ENCODE results near the gene GDF7.

The GDF7 gene

DNA sequence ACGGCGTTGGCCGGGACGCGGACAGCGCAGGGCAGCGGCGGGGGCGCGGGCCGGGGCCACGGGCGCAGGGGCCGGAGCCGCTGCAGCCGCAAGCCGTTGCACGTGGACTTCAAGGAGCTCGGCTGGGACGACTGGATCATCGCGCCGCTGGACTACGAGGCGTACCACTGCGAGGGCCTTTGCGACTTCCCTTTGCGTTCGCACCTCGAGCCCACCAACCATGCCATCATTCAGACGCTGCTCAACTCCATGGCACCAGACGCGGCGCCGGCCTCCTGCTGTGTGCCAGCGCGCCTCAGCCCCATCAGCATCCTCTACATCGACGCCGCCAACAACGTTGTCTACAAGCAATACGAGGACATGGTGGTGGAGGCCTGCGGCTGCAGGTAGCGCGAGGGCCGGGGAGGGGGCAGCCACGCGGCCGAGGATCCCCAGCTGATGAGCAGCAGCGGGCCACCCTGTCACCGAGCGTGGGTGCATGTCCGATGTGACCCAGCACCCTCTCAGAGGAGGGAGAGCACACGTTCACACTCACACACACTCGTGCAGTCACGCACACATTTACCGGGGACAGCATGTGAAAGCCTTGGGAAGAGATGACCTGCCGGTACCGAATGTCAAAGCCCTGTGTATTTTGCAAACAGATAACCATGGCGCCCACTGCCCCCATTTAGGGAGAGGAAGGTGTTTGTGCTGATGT lies 4.2 kb downstream of the GDF7 start:
- H3K14ac ChIP-seq (ENCODE audit: low read length in 2 of 2) = no peak overlapping the region
- peaks cover 10% of the 10 kb centered on the region for H3K79me1 ChIP-seq (replicated peaks; ENCODE audit: low read length, poor library complexity, severe bottlenecking)
- H3K36me3 ChIP-seq (ENCODE audit: control insufficient read depth in 1 of 2, insufficient read depth in 2 of 2, low read depth in 1 of 2, low read length in 2 of 2) = peaks cover 0 to 46% of the 10 kb centered on the region in 2 experiments
- H2AK5ac ChIP-seq (ENCODE audit: low read length, severe bottlenecking) = no peak overlapping the region
- no peak overlapping the region for H3K4me2 ChIP-seq (ENCODE audit: low read length, poor library complexity, severe bottlenecking)
- H2BK120ac ChIP-seq (ENCODE audit: low read depth, low read length) = no peak overlapping the region
- H3K4ac ChIP-seq (ENCODE audit: low read depth in 1 of 2, low read length in 2 of 2) = no peak overlapping the region
- peak overlapping the region; percentile 2 for H4K91ac ChIP-seq (ENCODE audit: low read length)
- no peak overlapping the region for H3K4me3 ChIP-seq (ENCODE audit: insufficient read depth in 1 of 2, low read depth in 1 of 2, low read length in 2 of 2)
- peaks cover 0 to 73% of the 10 kb centered on the region in 2 experiments for H3K27me3 ChIP-seq (ENCODE audit: control insufficient read depth in 1 of 2, insufficient read depth in 1 of 2, low read length in 2 of 2)
- H4K8ac ChIP-seq (ENCODE audit: low read length) = no peak overlapping the region
- H3K4me1 ChIP-seq (ENCODE audit: control insufficient read depth, insufficient read depth, low read depth, low read length) = peaks cover 44% of the 10 kb centered on the region
- no peak overlapping the region for H2BK5ac ChIP-seq (ENCODE audit: low read depth, low read length, poor library complexity, severe bottlenecking)
- no peaks in the 10 kb centered on the region for H3K9me3 ChIP-seq (ENCODE audit: control insufficient read depth, low read length)
- H3K18ac ChIP-seq (ENCODE audit: low read depth in 1 of 2, low read length in 2 of 2) = no peak overlapping the region
- H2BK12ac ChIP-seq (ENCODE audit: low read length in 2 of 2) = no peak overlapping the region
- DNase-seq = no peak
- H3K9ac ChIP-seq (ENCODE audit: low read length) = no peak overlapping the region
- H3K27ac ChIP-seq (ENCODE audit: low read length, poor library complexity, severe bottlenecking) = no peak overlapping the region
- H2AFZ ChIP-seq (ENCODE audit: low read depth, low read length) = no peak overlapping the region
- H3K23ac ChIP-seq (ENCODE audit: low read length in 2 of 2) = no peak overlapping the region
- H2BK15ac ChIP-seq (ENCODE audit: low read depth, poor library complexity, severe bottlenecking) = no peak overlapping the region
- WGBS = 57% methylated on average over 57 of the region's 60 CpGs

DNA sequence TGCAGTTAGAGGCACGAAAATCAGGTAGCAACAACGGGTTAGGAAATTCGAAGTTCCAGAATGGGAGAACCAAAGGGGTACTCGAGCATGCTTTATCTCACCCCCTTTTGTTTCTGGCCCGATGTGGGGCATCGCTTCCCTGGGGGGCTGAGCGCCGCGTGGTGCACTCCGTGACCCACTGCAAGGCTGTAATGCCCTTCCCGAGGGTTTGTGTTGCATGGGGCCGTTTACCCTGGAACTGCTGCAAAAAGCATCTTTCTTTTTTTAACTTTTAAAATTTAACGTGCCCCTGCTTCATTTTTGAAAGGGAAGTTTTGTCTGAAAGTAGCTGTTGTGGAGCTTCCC lies 4.8 kb downstream of the GDF7 start:
- Histone ChIP-seq H3K9me3 (ENCODE audit: control insufficient read depth, low read length) (no peaks in the 10 kb centered on the region), H2BK12ac (ENCODE audit: low read length in 2 of 2) (no peak overlapping the region), H3K27ac (ENCODE audit: low read length, poor library complexity, severe bottlenecking) (no peak overlapping the region), H2AK5ac (ENCODE audit: low read length, severe bottlenecking) (no peak overlapping the region), H2BK5ac (ENCODE audit: low read depth, low read length, poor library complexity, severe bottlenecking) (no peak overlapping the region), H3K4me1 (ENCODE audit: control insufficient read depth, insufficient read depth, low read depth, low read length) (peaks cover 47% of the 10 kb centered on the region), H4K8ac (ENCODE audit: low read length) (no peak overlapping the region), H2BK15ac (ENCODE audit: low read depth, poor library complexity, severe bottlenecking) (no peak overlapping the region), H3K27me3 (ENCODE audit: control insufficient read depth in 1 of 2, insufficient read depth in 1 of 2, low read length in 2 of 2) (peaks cover 0 to 70% of the 10 kb centered on the region in 2 experiments), H3K4me3 (ENCODE audit: insufficient read depth in 1 of 2, low read depth in 1 of 2, low read length in 2 of 2) (no peak overlapping the region), H3K79me1 (replicated peaks; ENCODE audit: low read length, poor library complexity, severe bottlenecking) (peaks cover 11% of the 10 kb centered on the region), H3K9ac (ENCODE audit: low read length) (no peak overlapping the region), H3K14ac (ENCODE audit: low read length in 2 of 2) (no peak overlapping the region), H2AFZ (ENCODE audit: low read depth, low read length) (no peak overlapping the region), H3K36me3 (ENCODE audit: control insufficient read depth in 1 of 2, insufficient read depth in 2 of 2, low read depth in 1 of 2, low read length in 2 of 2) (peaks cover 0 to 49% of the 10 kb centered on the region in 2 experiments), H4K91ac (ENCODE audit: low read length) (no peak overlapping the region), H2BK120ac (ENCODE audit: low read depth, low read length) (no peak overlapping the region), H3K4ac (ENCODE audit: low read depth in 1 of 2, low read length in 2 of 2) (no peak overlapping the region), H3K4me2 (ENCODE audit: low read length, poor library complexity, severe bottlenecking) (no peak overlapping the region), H3K18ac (ENCODE audit: low read depth in 1 of 2, low read length in 2 of 2) (no peak overlapping the region), H3K23ac (ENCODE audit: low read length in 2 of 2) (no peak overlapping the region)
- 62% methylated on average over 10 of the region's 13 CpGs for WGBS
- DNase-seq = no peak

DNA sequence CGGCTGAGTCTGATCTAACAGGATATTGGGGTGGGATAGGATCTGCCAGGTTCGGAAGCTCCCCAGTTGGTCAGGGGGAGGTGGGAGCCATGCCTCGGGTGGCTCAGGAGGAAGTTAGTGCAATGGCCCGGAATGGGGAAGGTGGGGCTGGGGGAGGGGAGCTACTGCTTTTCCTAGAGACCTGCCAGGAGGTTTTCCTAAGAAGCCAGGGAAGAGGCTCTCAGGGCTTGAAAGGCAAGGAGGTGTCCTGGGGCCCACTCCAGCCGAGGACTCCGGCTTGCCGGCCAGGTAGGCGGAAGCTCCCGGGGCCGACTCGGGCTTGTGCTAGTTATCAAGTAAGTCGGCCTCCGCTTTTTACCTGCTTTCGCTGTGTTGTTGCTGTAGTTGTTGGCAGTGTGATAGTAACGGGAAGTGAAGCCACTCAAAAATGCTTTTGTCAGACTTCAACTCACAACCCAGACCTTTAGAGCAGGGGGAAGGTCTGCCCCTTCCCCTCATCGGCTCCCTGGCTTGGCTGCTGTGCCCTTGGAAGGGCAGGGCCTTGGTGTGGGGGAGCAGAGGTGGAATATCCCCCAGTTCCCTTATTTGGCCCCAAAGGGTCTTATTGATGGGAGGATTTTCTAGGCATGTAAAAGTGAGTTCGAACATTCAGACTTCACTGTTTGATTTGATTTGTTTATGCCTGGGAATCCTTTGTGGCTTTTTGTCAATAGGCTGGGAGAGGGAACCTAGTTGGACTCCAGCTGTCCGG lies 5.4 kb downstream of the GDF7 start:
- Histone ChIP-seq H3K4me2 (ENCODE audit: low read length, poor library complexity, severe bottlenecking) (no peak overlapping the region), H2AK5ac (ENCODE audit: low read length, severe bottlenecking) (no peak overlapping the region), H3K27ac (ENCODE audit: low read length, poor library complexity, severe bottlenecking) (no peak overlapping the region), H4K91ac (ENCODE audit: low read length) (no peak overlapping the region), H4K8ac (ENCODE audit: low read length) (no peak overlapping the region), H3K79me1 (replicated peaks; ENCODE audit: low read length, poor library complexity, severe bottlenecking) (peaks cover 13% of the 10 kb centered on the region), H3K9me3 (ENCODE audit: control insufficient read depth, low read length) (no peaks in the 10 kb centered on the region), H3K18ac (ENCODE audit: low read depth in 1 of 2, low read length in 2 of 2) (no peak overlapping the region), H3K9ac (ENCODE audit: low read length) (no peak overlapping the region), H2BK12ac (ENCODE audit: low read length in 2 of 2) (no peak overlapping the region), H2BK5ac (ENCODE audit: low read depth, low read length, poor library complexity, severe bottlenecking) (no peak overlapping the region), H3K4me1 (ENCODE audit: control insufficient read depth, insufficient read depth, low read depth, low read length) (peaks cover 48% of the 10 kb centered on the region), H3K4ac (ENCODE audit: low read depth in 1 of 2, low read length in 2 of 2) (no peak overlapping the region), H2AFZ (ENCODE audit: low read depth, low read length) (no peak overlapping the region), H3K14ac (ENCODE audit: low read length in 2 of 2) (no peak overlapping the region), H2BK120ac (ENCODE audit: low read depth, low read length) (no peak overlapping the region), H3K36me3 (ENCODE audit: control insufficient read depth in 1 of 2, insufficient read depth in 2 of 2, low read depth in 1 of 2, low read length in 2 of 2) (peaks cover 3 to 54% of the 10 kb centered on the region in 2 experiments), H3K4me3 (ENCODE audit: insufficient read depth in 1 of 2, low read depth in 1 of 2, low read length in 2 of 2) (no peak overlapping the region), H3K27me3 (ENCODE audit: control insufficient read depth in 1 of 2, insufficient read depth in 1 of 2, low read length in 2 of 2) (peaks cover 0 to 69% of the 10 kb centered on the region in 2 experiments), H2BK15ac (ENCODE audit: low read depth, poor library complexity, severe bottlenecking) (no peak overlapping the region), H3K23ac (ENCODE audit: low read length in 2 of 2) (no peak overlapping the region)
- WGBS = 48% methylated on average over 13 of the region's 18 CpGs
- no peak for DNase-seq

DNA sequence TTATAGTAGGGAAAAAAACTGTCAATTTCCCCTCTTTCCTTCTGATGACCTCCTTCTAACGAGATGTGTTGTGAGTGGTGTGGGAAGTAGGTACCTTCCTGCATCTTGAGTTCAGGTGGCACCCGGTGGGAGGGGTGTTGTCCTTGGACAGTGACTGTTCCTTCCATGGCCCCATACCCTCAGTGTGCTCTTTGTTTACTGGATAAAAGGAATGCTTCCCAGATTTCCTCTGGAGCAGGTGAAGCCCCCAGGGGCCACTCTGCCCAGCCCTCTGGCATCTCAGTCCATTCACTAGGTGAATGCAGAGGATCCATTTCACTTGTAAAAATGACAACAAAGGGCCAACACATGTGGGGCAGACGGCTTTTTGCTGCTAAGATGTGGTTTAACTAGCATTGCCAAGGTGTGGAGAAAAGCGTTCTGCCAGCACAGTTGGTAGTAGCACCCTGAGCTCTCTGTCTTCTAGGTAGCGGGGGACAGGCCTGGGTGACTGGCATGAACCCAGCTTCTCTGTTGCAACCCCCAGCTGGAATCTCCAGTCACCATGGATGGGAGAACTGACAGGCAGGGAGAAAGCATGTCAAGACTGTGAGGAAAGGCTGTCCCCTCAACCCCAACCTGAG lies 6.9 kb downstream of the GDF7 start:
- Histone ChIP-seq H2AK5ac (ENCODE audit: low read length, severe bottlenecking) (no peak overlapping the region), H4K91ac (ENCODE audit: low read length) (no peak overlapping the region), H3K9me3 (ENCODE audit: control insufficient read depth, low read length) (no peaks in the 10 kb centered on the region), H3K79me1 (replicated peaks; ENCODE audit: low read length, poor library complexity, severe bottlenecking) (peaks cover 13% of the 10 kb centered on the region), H3K27me3 (ENCODE audit: control insufficient read depth in 1 of 2, insufficient read depth in 1 of 2, low read length in 2 of 2) (peaks cover 0 to 55% of the 10 kb centered on the region in 2 experiments), H2BK15ac (ENCODE audit: low read depth, poor library complexity, severe bottlenecking) (no peak overlapping the region), H3K23ac (ENCODE audit: low read length in 2 of 2) (no peak overlapping the region), H2BK120ac (ENCODE audit: low read depth, low read length) (no peak overlapping the region), H3K27ac (ENCODE audit: low read length, poor library complexity, severe bottlenecking) (no peak overlapping the region), H3K9ac (ENCODE audit: low read length) (no peak overlapping the region), H3K4ac (ENCODE audit: low read depth in 1 of 2, low read length in 2 of 2) (no peak overlapping the region), H2AFZ (ENCODE audit: low read depth, low read length) (no peak overlapping the region), H3K36me3 (ENCODE audit: control insufficient read depth in 1 of 2, insufficient read depth in 2 of 2, low read depth in 1 of 2, low read length in 2 of 2) (peaks cover 5 to 61% of the 10 kb centered on the region in 2 experiments), H2BK12ac (ENCODE audit: low read length in 2 of 2) (no peak overlapping the region), H3K18ac (ENCODE audit: low read depth in 1 of 2, low read length in 2 of 2) (no peak overlapping the region), H3K4me2 (ENCODE audit: low read length, poor library complexity, severe bottlenecking) (no peak overlapping the region), H3K4me3 (ENCODE audit: insufficient read depth in 1 of 2, low read depth in 1 of 2, low read length in 2 of 2) (no peak overlapping the region), H3K4me1 (ENCODE audit: control insufficient read depth, insufficient read depth, low read depth, low read length) (peaks cover 45% of the 10 kb centered on the region), H2BK5ac (ENCODE audit: low read depth, low read length, poor library complexity, severe bottlenecking) (no peak overlapping the region), H4K8ac (ENCODE audit: low read length) (no peak overlapping the region), H3K14ac (ENCODE audit: low read length in 2 of 2) (no peak overlapping the region)
- WGBS = 86% methylated on average over 4 of the region's 5 CpGs
- no peak for DNase-seq

All from mesenchymal stem cell (in vitro differentiated cells and primary cell).